ENCODE measurements around the gene CDIPT. TPM values are rescaled to one million over a fixed set of nuclear protein-coding genes. Genes with fewer than 3 reads are reported as not detected.

CDIPT gene
- total and polyA plus RNA-seq, 2 of the 13 experiments (the other 11 are each of a cell fraction or from before 2014, with no cell fraction given), result 54.9 to 97.5 TPM

DNA sequence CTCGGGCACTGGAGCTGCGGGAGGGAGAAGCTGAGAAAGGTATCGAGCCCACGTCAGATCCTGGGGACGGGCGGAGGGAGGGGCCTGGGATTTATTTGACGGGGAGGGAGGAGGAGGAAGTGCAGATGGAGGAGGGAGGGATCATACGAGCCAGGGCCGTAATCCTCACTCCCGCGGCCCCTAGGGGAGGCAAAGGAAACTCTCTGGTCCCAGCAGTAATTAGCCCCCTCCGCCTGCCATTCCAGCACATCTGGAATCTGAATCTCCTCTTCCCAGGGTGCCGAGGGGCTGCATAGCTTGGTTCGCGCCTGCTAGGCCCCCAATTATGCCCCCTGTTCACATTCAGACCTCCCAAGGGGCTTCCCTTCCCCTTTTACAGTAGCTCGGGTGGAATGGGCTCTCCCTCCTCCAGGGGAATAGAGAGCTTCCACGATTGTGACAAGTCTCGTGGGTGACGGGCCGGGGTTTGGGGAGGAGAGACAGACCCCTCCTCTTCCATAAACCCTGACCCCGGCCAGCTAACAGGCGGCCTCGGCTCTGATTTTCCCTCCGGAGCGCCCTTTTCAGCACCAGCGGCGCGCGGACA is 36.6 kb upstream of the CDIPT start, which contains the start of gene SEZ6L2 (continued):
- TF ChIP-seq ZNF232 (CRISPR knock-in tag; IDR thresholded peaks at IDR 0.05; ENCODE audit: borderline replicate concordance) (peak; percentile 99), ATF1 (CRISPR knock-in tag; IDR thresholded peaks at IDR 0.05) (no peak), FOXJ3 (CRISPR knock-in tag; IDR thresholded peaks at IDR 0.05; ENCODE audit: borderline replicate concordance) (no peak), ZNF678 (CRISPR knock-in tag; IDR thresholded peaks at IDR 0.05) (no peak), ZNF589 (CRISPR knock-in tag; conservative IDR thresholded peaks at IDR 0.05) (no peak; the same call in 1 of the 2 replicates), ZNF180 (CRISPR knock-in tag; IDR thresholded peaks at IDR 0.05; ENCODE audit: borderline replicate concordance, low read depth) (0 out of 2 replicates have a peak, but pooled peaks have one; percentile 31), NFIC (IDR thresholded peaks at IDR 0.05; ENCODE audit: low read length) (no peak), MAFK (conservative IDR thresholded peaks at IDR 0.05 in 1 of 2, IDR thresholded peaks at IDR 0.05 in 1 of 2; ENCODE audit: low read length in 2 of 2) (no peak), ZNF564 (CRISPR knock-in tag; IDR thresholded peaks at IDR 0.05) (no peak), GZF1 (CRISPR knock-in tag; IDR thresholded peaks at IDR 0.05) (peak; percentile 83), ZNF83 (CRISPR knock-in tag; IDR thresholded peaks at IDR 0.05; ENCODE audit: borderline replicate concordance) (peak; percentile 77), DMAP1 (CRISPR knock-in tag; IDR thresholded peaks at IDR 0.05) (no peak; the same call in 1 of the 2 replicates), ZNF749 (CRISPR knock-in tag; IDR thresholded peaks at IDR 0.05; ENCODE audit: borderline replicate concordance) (no peak; the same call in 1 of the 2 replicates), MAFG (CRISPR knock-in tag; IDR thresholded peaks at IDR 0.05) (no peak), NR2F6 (IDR thresholded peaks at IDR 0.05) (no peak), NR2F6 (CRISPR knock-in tag; IDR thresholded peaks at IDR 0.05) (no peak), TBX2 (CRISPR knock-in tag; IDR thresholded peaks at IDR 0.05; ENCODE audit: borderline replicate concordance) (peak; percentile 52), GFI1 (CRISPR knock-in tag; IDR thresholded peaks at IDR 0.05; ENCODE audit: borderline replicate concordance) (peak; percentile 43; the same call in 1 of the 2 replicates), ZKSCAN5 (CRISPR knock-in tag; IDR thresholded peaks at IDR 0.05) (no peak)
- TF ChIP-seq, protein P1, sequence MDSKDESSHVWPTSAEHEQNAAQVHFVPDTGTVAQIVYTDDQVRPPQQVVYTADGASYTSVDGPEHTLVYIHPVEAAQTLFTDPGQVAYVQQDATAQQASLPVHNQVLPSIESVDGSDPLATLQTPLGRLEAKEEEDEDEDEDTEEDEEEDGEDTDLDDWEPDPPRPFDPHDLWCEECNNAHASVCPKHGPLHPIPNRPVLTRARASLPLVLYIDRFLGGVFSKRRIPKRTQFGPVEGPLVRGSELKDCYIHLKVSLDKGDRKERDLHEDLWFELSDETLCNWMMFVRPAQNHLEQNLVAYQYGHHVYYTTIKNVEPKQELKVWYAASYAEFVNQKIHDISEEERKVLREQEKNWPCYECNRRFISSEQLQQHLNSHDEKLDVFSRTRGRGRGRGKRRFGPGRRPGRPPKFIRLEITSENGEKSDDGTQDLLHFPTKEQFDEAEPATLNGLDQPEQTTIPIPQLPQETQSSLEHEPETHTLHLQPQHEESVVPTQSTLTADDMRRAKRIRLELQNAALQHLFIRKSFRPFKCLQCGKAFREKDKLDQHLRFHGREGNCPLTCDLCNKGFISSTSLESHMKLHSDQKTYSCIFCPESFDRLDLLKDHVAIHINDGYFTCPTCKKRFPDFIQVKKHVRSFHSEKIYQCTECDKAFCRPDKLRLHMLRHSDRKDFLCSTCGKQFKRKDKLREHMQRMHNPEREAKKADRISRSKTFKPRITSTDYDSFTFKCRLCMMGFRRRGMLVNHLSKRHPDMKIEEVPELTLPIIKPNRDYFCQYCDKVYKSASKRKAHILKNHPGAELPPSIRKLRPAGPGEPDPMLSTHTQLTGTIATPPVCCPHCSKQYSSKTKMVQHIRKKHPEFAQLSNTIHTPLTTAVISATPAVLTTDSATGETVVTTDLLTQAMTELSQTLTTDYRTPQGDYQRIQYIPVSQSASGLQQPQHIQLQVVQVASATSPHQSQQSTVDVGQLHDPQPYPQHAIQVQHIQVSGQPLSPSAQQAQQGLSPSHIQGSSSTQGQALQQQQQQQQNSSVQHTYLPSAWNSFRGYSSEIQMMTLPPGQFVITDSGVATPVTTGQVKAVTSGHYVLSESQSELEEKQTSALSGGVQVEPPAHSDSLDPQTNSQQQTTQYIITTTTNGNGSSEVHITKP (CRISPR knock-in tag; IDR thresholded peaks at IDR 0.05; ENCODE audit: low read depth), result peak; percentile 61; the same call in 1 of the 2 replicates
- TF ChIP-seq, protein P2, sequence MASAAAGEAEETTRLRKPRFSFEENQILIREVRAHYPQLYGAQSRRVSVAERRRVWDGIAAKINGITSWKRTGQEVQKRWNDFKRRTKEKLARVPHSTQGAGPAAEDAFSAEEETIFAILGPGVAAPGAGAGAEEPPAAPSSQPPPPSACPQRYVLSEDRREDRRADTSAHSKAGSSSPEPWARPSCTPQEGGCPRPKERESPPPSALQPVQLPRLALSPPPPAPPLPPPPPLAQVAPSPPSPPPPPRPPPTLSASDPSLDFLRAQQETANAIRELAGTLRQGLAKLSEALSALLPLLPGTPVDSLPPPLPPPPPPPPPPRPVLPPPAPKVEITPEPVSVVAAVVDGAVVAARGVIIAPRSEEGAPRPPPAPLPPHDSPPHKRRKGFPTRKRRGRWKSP (CRISPR knock-in tag; IDR thresholded peaks at IDR 0.05), result no peak
- TF ChIP-seq, protein P3, sequence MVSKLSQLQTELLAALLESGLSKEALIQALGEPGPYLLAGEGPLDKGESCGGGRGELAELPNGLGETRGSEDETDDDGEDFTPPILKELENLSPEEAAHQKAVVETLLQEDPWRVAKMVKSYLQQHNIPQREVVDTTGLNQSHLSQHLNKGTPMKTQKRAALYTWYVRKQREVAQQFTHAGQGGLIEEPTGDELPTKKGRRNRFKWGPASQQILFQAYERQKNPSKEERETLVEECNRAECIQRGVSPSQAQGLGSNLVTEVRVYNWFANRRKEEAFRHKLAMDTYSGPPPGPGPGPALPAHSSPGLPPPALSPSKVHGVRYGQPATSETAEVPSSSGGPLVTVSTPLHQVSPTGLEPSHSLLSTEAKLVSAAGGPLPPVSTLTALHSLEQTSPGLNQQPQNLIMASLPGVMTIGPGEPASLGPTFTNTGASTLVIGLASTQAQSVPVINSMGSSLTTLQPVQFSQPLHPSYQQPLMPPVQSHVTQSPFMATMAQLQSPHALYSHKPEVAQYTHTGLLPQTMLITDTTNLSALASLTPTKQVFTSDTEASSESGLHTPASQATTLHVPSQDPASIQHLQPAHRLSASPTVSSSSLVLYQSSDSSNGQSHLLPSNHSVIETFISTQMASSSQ (IDR thresholded peaks at IDR 0.05; ENCODE audit: low read depth), result no peak
- TF ChIP-seq, protein P3 (CRISPR knock-in tag; IDR thresholded peaks at IDR 0.05; ENCODE audit: borderline replicate concordance), result no peak
